Measurements from ENCODE around the gene PARVB. TPM values are rescaled to one million over a fixed set of nuclear protein-coding genes. Genes with fewer than 3 reads are reported as not detected.

PARVB gene
- total and polyA plus RNA-seq, 2 donors (not counting 3 experiments of a cell fraction or from before 2014, with no cell fraction given) = 155 to 162 TPM

- Histone ChIP-seq H3K9me1 (replicated peaks; ENCODE audit: control insufficient read depth, extremely low read depth, insufficient read depth, low read length) (no peaks in the 10 kb centered on the region), H3K36me3 (ENCODE audit: control insufficient read depth in 2 of 2, extremely low read depth in 1 of 2, insufficient read depth in 2 of 2, low read length in 2 of 2) (peaks cover 6 to 27% of the 10 kb centered on the region in 2 experiments), H3K4me2 (ENCODE audit: insufficient read depth, low read length) (no peak overlapping the region), H3K79me2 (ENCODE audit: control insufficient read depth, insufficient read depth, low read length) (peaks cover 4% of the 10 kb centered on the region), H3K4me3 (replicated peaks in 1 of 3; ENCODE audit: insufficient read depth in 1 of 3, low read depth in 1 of 3, low read length in 3 of 3) (no peak overlapping the region), H2AFZ (ENCODE audit: low read depth, low read length) (no peak overlapping the region), H3K27ac (ENCODE audit: insufficient read depth, low read depth, low read length) (no peak overlapping the region), H4K20me1 (replicated peaks; ENCODE audit: control insufficient read depth, extremely low read depth, insufficient read depth, low read length) (no peaks in the 10 kb centered on the region), H3K27me3 (ENCODE audit: control insufficient read depth in 2 of 2, insufficient read depth in 2 of 2, low read length in 2 of 2) (no peaks in the 10 kb centered on the region), H3K4me1 (ENCODE audit: control insufficient read depth, extremely low read depth, insufficient read depth, low read length) (no peaks in the 10 kb centered on the region), H3K9me3 (replicated peaks; ENCODE audit: control insufficient read depth, insufficient read depth, low read length) (no peaks in the 10 kb centered on the region), H3K9ac (replicated peaks; ENCODE audit: extremely low read depth, insufficient read depth, low read length) (no peak overlapping the region)
- no peak for TF ChIP-seq FOS (IDR thresholded peaks at IDR 0.05; ENCODE audit: borderline replicate concordance, insufficient read depth, low read length)
- TF ChIP-seq POLR2A (IDR thresholded peaks at IDR 0.05; ENCODE audit: low read depth, low read length) = no peak
- TF ChIP-seq JUN (IDR thresholded peaks at IDR 0.05; ENCODE audit: borderline replicate concordance, insufficient read depth, insufficient read length, low read depth) = no peak
- TF ChIP-seq EZH2 (IDR thresholded peaks at IDR 0.05; ENCODE audit: borderline replicate concordance, low read depth, low read length, severe bottlenecking) = no peak
- no peak for TF ChIP-seq GATA2 (IDR thresholded peaks at IDR 0.05; ENCODE audit: insufficient read depth, insufficient read length, low read depth, low read length)
- TF ChIP-seq POLR2AphosphoS5 (IDR thresholded peaks at IDR 0.05; ENCODE audit: insufficient read depth, low read depth, low read length) = no peak
- no peak for TF ChIP-seq MYC (IDR thresholded peaks at IDR 0.05; ENCODE audit: low read depth, low read length)
- no peak for TF ChIP-seq CTCF (IDR thresholded peaks at IDR 0.05; ENCODE audit: extremely low read depth in 1 of 2, insufficient read depth in 1 of 2, low read depth in 1 of 2, low read length in 2 of 2)
- no peak for TF ChIP-seq MAX (IDR thresholded peaks at IDR 0.05; ENCODE audit: insufficient read depth, insufficient read length)
- ChIA-PET CTCF (no interaction called here), POLR2A (no interaction called here)
- intact Hi-C loops (cut with micrococcal nuclease) = no loop called here
- dilution Hi-C loops (cut with MboI; ENCODE audit: extremely low pct_ligation_motif_present, low sequenced_read_pairs) = no loop called here
- no peak for DNase-seq (ENCODE audit: low read depth, low spot score)
- no TSS peak for BruUV-seq (replicated peaks)
- no peak for FAIRE-seq
Observed at GRCh38 chr22:44116331-44116730, 92.2 kb downstream of the PARVB start.

All from endothelial cell of umbilical vein (primary cell).